ENCODE data around the gene GPR142.

The GPR142 gene

GRCh38 chr17:74410001-74410443 is 42.7 kb downstream of the GPR142 start:
- no peaks in the 10 kb centered on the region for H3K27me3 ChIP-seq (ENCODE audit: control insufficient read depth, insufficient read depth, low read length)
- no peak overlapping the region for H3K4me3 ChIP-seq (ENCODE audit: low read depth, low read length)
- H3K4me1 ChIP-seq (ENCODE audit: control insufficient read depth, insufficient read depth, low read length) = peaks cover 7% of the 10 kb centered on the region; the same call in 1 of the 2 replicates
- H3K9ac ChIP-seq (ENCODE audit: low read length) = no peak overlapping the region
- no peaks in the 10 kb centered on the region for H3K36me3 ChIP-seq (ENCODE audit: control insufficient read depth, insufficient read depth, low read length)
- no peak overlapping the region for H3K27ac ChIP-seq (ENCODE audit: low read depth, low read length)
- H3K9me3 ChIP-seq (ENCODE audit: control insufficient read depth, insufficient read depth, low read depth, low read length) = no peaks in the 10 kb centered on the region

DNA sequence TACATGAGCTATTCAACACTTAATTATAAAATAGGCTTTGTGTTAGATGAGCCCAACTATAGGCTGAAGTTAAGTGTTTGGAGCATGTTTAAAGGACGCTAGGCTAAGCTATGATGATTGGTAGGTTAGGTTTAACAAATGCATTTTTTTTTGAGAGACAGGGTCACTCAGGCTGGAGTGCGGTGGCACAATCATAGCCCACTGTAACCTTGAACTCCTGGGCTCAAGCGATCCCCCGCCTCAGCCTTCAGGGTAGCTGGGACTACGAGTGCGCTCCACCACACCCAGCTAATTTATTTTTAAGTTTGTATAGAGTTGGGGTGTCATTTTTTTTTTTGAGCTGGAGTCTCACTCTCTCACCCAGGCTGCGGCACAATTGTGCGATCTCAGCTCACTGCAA is 45.3 kb downstream of the GPR142 start:
- no peaks in the 10 kb centered on the region for H3K36me3 ChIP-seq (ENCODE audit: control insufficient read depth, insufficient read depth, low read length)
- H3K27ac ChIP-seq (ENCODE audit: low read depth, low read length) = no peak overlapping the region
- H3K27me3 ChIP-seq (ENCODE audit: control insufficient read depth, insufficient read depth, low read length) = no peaks in the 10 kb centered on the region
- peaks cover 11% of the 10 kb centered on the region for H3K4me1 ChIP-seq (ENCODE audit: control insufficient read depth, insufficient read depth, low read length)
- H3K9me3 ChIP-seq (ENCODE audit: control insufficient read depth, insufficient read depth, low read depth, low read length) = no peaks in the 10 kb centered on the region
- H3K4me3 ChIP-seq (ENCODE audit: low read depth, low read length) = no peak overlapping the region
- no peak overlapping the region for H3K9ac ChIP-seq (ENCODE audit: low read length)

DNA sequence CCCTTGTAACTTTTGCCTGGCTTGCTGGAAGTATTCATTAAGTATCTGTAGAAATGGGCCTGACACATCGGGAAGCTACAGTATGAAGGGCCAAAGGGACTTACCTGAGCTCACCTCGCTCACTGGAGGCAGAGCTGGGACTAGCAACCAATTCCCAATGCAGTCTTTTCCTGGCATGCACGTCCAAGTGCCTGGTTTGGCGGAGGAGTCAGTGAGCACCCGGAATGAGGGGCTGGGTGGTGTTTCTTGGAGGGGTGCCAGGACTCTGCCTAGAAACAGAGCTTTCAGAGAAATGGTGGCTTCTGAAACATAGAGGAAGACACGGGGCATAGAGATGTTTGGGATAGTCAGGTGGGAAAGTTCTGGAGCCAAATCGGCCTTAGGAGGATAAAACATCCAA is 46.2 kb downstream of the GPR142 start:
- Histone ChIP-seq H3K4me1 (ENCODE audit: control insufficient read depth, insufficient read depth, low read length) (peaks cover 14% of the 10 kb centered on the region), H3K27me3 (ENCODE audit: control insufficient read depth, insufficient read depth, low read length) (no peaks in the 10 kb centered on the region)

DNA sequence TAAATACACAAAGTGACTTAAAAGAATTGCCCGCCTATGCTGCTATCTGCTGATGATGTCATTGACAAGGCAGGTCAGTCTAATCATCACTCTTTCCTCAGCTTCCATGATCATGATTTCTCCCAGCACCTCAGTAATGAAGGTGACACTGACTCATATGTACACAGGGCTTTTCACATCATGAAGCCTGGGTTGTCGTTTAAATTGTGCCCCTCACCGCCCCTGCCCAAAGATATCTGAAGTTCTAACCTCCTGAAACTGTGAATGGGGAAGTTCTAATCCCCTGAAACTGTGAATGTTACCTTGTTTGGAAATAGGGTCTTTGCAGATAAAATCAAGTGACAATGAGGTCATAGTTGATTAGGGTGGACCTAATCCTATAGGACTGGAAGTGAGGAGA is 47.2 kb downstream of the GPR142 start:
- Histone ChIP-seq H3K27ac (ENCODE audit: low read depth, low read length) (no peak overlapping the region), H3K27me3 (ENCODE audit: control insufficient read depth, insufficient read depth, low read length) (no peaks in the 10 kb centered on the region), H3K36me3 (ENCODE audit: control insufficient read depth, insufficient read depth, low read length) (no peaks in the 10 kb centered on the region), H3K9ac (ENCODE audit: low read length) (no peak overlapping the region), H3K4me3 (ENCODE audit: low read depth, low read length) (no peak overlapping the region), H3K4me1 (ENCODE audit: control insufficient read depth, insufficient read depth, low read length) (peaks cover 14% of the 10 kb centered on the region), H3K9me3 (ENCODE audit: control insufficient read depth, insufficient read depth, low read depth, low read length) (no peaks in the 10 kb centered on the region)

More for the DNA sequence above, 46.2 kb downstream of the GPR142 start:
- Histone ChIP-seq H3K9me3 (ENCODE audit: control insufficient read depth, insufficient read depth, low read depth, low read length) (no peaks in the 10 kb centered on the region), H3K9ac (ENCODE audit: low read length) (no peak overlapping the region), H3K27ac (ENCODE audit: low read depth, low read length) (no peak overlapping the region), H3K36me3 (ENCODE audit: control insufficient read depth, insufficient read depth, low read length) (no peaks in the 10 kb centered on the region), H3K4me3 (ENCODE audit: low read depth, low read length) (no peak overlapping the region)

GRCh38 chr17:74415608-74416396 is 48.5 kb downstream of the GPR142 start:
- Histone ChIP-seq H3K9ac (ENCODE audit: low read length) (no peak overlapping the region), H3K27me3 (ENCODE audit: control insufficient read depth, insufficient read depth, low read length) (no peaks in the 10 kb centered on the region), H3K36me3 (ENCODE audit: control insufficient read depth, insufficient read depth, low read length) (no peaks in the 10 kb centered on the region), H3K27ac (ENCODE audit: low read depth, low read length) (no peak overlapping the region), H3K9me3 (ENCODE audit: control insufficient read depth, insufficient read depth, low read depth, low read length) (no peaks in the 10 kb centered on the region), H3K4me3 (ENCODE audit: low read depth, low read length) (no peak overlapping the region), H3K4me1 (ENCODE audit: control insufficient read depth, insufficient read depth, low read length) (peaks cover 7% of the 10 kb centered on the region)

DNA sequence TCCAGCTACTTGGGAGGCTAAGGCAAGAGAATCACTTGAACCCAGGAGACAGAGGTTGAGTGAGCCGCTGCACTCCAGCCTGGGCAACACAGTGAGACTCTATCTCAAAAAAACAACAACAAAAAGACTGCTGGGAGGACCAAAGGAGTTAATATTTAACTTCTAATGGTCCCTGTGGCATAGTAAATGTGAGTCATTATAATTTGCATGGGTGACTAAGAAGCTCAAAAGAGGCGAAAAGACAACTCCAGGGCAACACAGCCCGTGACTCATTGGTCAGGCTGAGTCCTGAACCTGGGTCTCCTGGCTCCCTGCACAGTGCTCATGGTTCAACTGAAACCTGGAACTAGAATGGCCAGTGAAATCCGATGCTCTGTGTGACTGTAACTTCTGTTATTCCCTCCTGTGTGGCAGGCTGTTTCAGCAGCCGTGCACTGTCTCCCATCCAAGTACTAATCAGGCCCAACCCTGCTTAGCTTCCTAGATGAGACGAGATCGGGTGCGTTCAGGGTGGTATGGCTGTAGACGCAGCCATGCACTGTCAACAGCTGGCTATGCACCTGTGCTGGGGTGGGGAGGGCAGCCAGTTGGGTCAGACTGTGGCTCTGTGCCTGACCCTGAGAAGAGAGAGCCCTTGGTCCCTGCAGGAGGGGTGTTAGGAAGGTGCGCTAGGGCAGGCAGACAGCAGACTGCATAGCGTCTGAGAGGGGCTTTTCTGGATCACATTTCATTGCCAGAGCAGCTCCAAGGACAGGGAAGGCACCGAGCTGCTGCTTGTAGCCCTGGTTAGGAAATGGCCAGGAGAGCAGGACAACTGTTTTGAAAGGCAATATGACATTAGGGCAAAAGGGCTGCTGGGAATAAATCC is 50.1 kb downstream of the GPR142 start:
- peaks cover 7% of the 10 kb centered on the region for H3K4me1 ChIP-seq (ENCODE audit: control insufficient read depth, insufficient read depth, low read length)
- H3K9ac ChIP-seq (ENCODE audit: low read length) = no peak overlapping the region
- H3K4me3 ChIP-seq (ENCODE audit: low read depth, low read length) = no peak overlapping the region
- 0 out of 2 replicates have a peak, but pooled peaks cover 1% of the 10 kb centered on the region for H3K9me3 ChIP-seq (ENCODE audit: control insufficient read depth, insufficient read depth, low read depth, low read length)
- H3K36me3 ChIP-seq (ENCODE audit: control insufficient read depth, insufficient read depth, low read length) = no peaks in the 10 kb centered on the region
- H3K27me3 ChIP-seq (ENCODE audit: control insufficient read depth, insufficient read depth, low read length) = no peaks in the 10 kb centered on the region
- H3K27ac ChIP-seq (ENCODE audit: low read depth, low read length) = no peak overlapping the region

- Histone ChIP-seq H3K4me1 (ENCODE audit: control insufficient read depth, insufficient read depth, low read length) (peaks cover 7% of the 10 kb centered on the region), H3K9ac (ENCODE audit: low read length) (no peak overlapping the region), H3K27me3 (ENCODE audit: control insufficient read depth, insufficient read depth, low read length) (peaks cover 3% of the 10 kb centered on the region; the same call in 1 of the 2 replicates), H3K27ac (ENCODE audit: low read depth, low read length) (no peak overlapping the region), H3K9me3 (ENCODE audit: control insufficient read depth, insufficient read depth, low read depth, low read length) (peaks cover 9% of the 10 kb centered on the region; the same call in 1 of the 2 replicates), H3K36me3 (ENCODE audit: control insufficient read depth, insufficient read depth, low read length) (no peaks in the 10 kb centered on the region), H3K4me3 (ENCODE audit: low read depth, low read length) (no peak overlapping the region)
Observed at GRCh38 chr17:74419928-74420411, 52.7 kb downstream of the GPR142 start.
